ENCODE results near the gene CYB561D1.
A peak's percentile ranks its signal among the peaks of the same experiment; 100 is the strongest.

The CYB561D1 gene

DNA sequence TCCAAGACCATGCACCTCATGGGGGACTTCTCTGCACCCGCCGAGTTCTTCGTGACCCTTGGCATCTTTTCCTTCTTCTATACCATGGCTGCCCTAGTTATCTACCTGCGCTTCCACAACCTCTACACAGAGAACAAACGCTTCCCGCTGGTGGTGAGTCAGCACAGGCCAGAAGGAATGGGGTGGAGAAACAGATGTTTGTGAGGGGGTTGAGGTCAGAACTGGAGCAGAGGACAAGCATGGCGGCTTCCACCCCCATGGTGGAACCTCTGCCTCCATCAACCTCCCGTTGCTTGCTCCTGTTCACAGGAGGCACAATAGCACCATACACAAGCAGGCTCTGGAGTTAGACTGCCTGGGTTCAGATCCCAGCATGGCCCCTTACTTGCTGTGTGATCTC is 17.1 kb upstream of the CYB561D1 start:
- no peak overlapping the region for H3K4me2 ChIP-seq (ENCODE audit: low read depth, low read length, poor library complexity, severe bottlenecking)

DNA sequence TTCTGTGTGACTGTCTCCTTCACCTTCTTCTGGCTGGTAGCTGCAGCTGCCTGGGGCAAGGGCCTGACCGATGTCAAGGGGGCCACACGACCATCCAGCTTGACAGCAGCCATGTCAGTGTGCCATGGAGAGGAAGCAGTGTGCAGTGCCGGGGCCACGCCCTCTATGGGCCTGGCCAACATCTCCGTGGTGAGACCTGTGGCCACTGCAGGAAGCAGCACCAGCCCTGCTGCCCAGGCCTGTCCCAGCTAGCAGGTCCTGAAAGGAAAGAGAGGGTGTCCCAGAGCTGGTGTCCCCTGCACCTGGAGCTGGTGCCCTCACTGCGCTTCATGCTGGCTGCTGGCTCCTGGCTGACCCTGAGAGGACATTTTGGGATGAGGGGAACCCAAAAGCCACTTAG is 16.1 kb upstream of the CYB561D1 start:
- Histone ChIP-seq H3K9me3 (ENCODE audit: insufficient read depth, low read depth, low read length) (no peaks in the 10 kb centered on the region), H3K9me2 (replicated peaks; ENCODE audit: low read depth, low read length) (no peaks in the 10 kb centered on the region), H3K27me3 (ENCODE audit: insufficient read depth, low read length, poor library complexity, severe bottlenecking) (no peaks in the 10 kb centered on the region), H4K20me1 (ENCODE audit: insufficient read depth, low read length, poor library complexity, severe bottlenecking) (no peaks in the 10 kb centered on the region), H3F3A (ENCODE audit: low read depth) (no peaks in the 10 kb centered on the region), H3K4me2 (ENCODE audit: low read depth, low read length, poor library complexity, severe bottlenecking) (peak overlapping the region; percentile 10), H3K4me3 (ENCODE audit: low read length, poor library complexity, severe bottlenecking) (no peak overlapping the region), H2AFZ (ENCODE audit: low read length) (peak overlapping the region; percentile 7; the same call in 1 of the 2 replicates), H3K36me3 (ENCODE audit: insufficient read depth, low read length) (no peaks in the 10 kb centered on the region), H3K79me2 (ENCODE audit: insufficient read depth, low read length) (no peaks in the 10 kb centered on the region), H3K9ac (ENCODE audit: low read depth, low read length, poor library complexity, severe bottlenecking) (no peak overlapping the region), H3K4me1 (ENCODE audit: insufficient read depth, low read length, poor library complexity, severe bottlenecking) (peaks cover 10% of the 10 kb centered on the region)
- TF ChIP-seq, protein P1, sequence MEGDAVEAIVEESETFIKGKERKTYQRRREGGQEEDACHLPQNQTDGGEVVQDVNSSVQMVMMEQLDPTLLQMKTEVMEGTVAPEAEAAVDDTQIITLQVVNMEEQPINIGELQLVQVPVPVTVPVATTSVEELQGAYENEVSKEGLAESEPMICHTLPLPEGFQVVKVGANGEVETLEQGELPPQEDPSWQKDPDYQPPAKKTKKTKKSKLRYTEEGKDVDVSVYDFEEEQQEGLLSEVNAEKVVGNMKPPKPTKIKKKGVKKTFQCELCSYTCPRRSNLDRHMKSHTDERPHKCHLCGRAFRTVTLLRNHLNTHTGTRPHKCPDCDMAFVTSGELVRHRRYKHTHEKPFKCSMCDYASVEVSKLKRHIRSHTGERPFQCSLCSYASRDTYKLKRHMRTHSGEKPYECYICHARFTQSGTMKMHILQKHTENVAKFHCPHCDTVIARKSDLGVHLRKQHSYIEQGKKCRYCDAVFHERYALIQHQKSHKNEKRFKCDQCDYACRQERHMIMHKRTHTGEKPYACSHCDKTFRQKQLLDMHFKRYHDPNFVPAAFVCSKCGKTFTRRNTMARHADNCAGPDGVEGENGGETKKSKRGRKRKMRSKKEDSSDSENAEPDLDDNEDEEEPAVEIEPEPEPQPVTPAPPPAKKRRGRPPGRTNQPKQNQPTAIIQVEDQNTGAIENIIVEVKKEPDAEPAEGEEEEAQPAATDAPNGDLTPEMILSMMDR (conservative IDR thresholded peaks at IDR 0.05; ENCODE audit: low read length): no peak
- no peak for TF ChIP-seq EZH2phosphoT487 (IDR thresholded peaks at IDR 0.05; ENCODE audit: borderline replicate concordance)

More for the DNA sequence above, 17.1 kb upstream of the CYB561D1 start:
- TF ChIP-seq EZH2phosphoT487 (IDR thresholded peaks at IDR 0.05; ENCODE audit: borderline replicate concordance): no peak
- TF ChIP-seq, protein P1 (conservative IDR thresholded peaks at IDR 0.05; ENCODE audit: low read length): no peak
- Histone ChIP-seq H3K9ac (ENCODE audit: low read depth, low read length, poor library complexity, severe bottlenecking) (no peak overlapping the region), H3K36me3 (ENCODE audit: insufficient read depth, low read length) (no peaks in the 10 kb centered on the region), H3K9me3 (ENCODE audit: insufficient read depth, low read depth, low read length) (no peaks in the 10 kb centered on the region), H3K4me3 (ENCODE audit: low read length, poor library complexity, severe bottlenecking) (no peak overlapping the region), H3K4me1 (ENCODE audit: insufficient read depth, low read length, poor library complexity, severe bottlenecking) (peaks cover 9% of the 10 kb centered on the region), H3K79me2 (ENCODE audit: insufficient read depth, low read length) (no peaks in the 10 kb centered on the region), H3F3A (ENCODE audit: low read depth) (no peaks in the 10 kb centered on the region), H4K20me1 (ENCODE audit: insufficient read depth, low read length, poor library complexity, severe bottlenecking) (no peaks in the 10 kb centered on the region), H2AFZ (ENCODE audit: low read length) (no peak overlapping the region), H3K27me3 (ENCODE audit: insufficient read depth, low read length, poor library complexity, severe bottlenecking) (no peaks in the 10 kb centered on the region), H3K9me2 (replicated peaks; ENCODE audit: low read depth, low read length) (no peaks in the 10 kb centered on the region)

DNA sequence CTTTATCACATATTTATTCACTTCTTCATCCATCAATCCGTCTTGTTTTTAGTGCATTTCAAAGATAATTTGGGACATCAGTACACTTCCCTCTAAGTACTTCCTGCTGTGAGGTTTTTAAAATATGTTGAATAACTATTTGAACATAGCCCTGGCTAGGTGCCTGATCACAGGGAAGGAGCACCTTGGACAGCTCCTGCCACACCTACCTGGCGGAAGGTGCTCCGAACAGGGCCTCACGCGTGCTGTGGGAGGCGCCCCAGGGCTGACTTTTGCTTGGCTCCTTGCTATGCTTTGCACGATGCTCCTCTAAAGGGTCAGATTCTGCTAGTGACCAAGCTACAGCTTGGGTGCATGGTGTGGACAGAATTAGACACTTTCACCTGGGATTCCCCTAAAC is 15.1 kb upstream of the CYB561D1 start:
- TF ChIP-seq, protein P1 (conservative IDR thresholded peaks at IDR 0.05; ENCODE audit: low read length): no peak
- TF ChIP-seq EZH2phosphoT487 (IDR thresholded peaks at IDR 0.05; ENCODE audit: borderline replicate concordance): no peak
- Histone ChIP-seq H3K4me1 (ENCODE audit: insufficient read depth, low read length, poor library complexity, severe bottlenecking) (peaks cover 16% of the 10 kb centered on the region), H3K36me3 (ENCODE audit: insufficient read depth, low read length) (no peaks in the 10 kb centered on the region), H3K9me3 (ENCODE audit: insufficient read depth, low read depth, low read length) (no peaks in the 10 kb centered on the region), H3F3A (ENCODE audit: low read depth) (no peaks in the 10 kb centered on the region), H3K27me3 (ENCODE audit: insufficient read depth, low read length, poor library complexity, severe bottlenecking) (no peaks in the 10 kb centered on the region), H3K4me3 (ENCODE audit: low read length, poor library complexity, severe bottlenecking) (no peak overlapping the region), H3K4me2 (ENCODE audit: low read depth, low read length, poor library complexity, severe bottlenecking) (no peak overlapping the region), H3K9me2 (replicated peaks; ENCODE audit: low read depth, low read length) (no peaks in the 10 kb centered on the region), H3K9ac (ENCODE audit: low read depth, low read length, poor library complexity, severe bottlenecking) (no peak overlapping the region), H4K20me1 (ENCODE audit: insufficient read depth, low read length, poor library complexity, severe bottlenecking) (no peaks in the 10 kb centered on the region), H2AFZ (ENCODE audit: low read length) (no peak overlapping the region), H3K79me2 (ENCODE audit: insufficient read depth, low read length) (no peaks in the 10 kb centered on the region)

Measured in Loucy (cell line).